Dedifferentiated amniotic fluid mesenchymal stem cell (primary cell): Measurements from ENCODE around the gene REEP3.
"Not testable (repeated sequence)": the region's sequence is repeated elsewhere in the genome, so short reads cannot be mapped to it uniquely, and the experiment has no call there.

ENCODE experiments used
- DNase-seq: peaks from one replicate; pipeline ENCODE4 v3.0.0-alpha.2; 2016; ENCODE audit errors: extremely low spot score

Gene REEP3

GRCh38 chr10:63520500-63521415, at the start of gene REEP3:
REEP3 (plus strand) TSS chr10:63521401; CDS start chr10:63521546, 145 bp downstream.
- peak; percentile 45 for DNase-seq

GRCh38 chr10:63474488-63474887, 46.7 kb upstream of the REEP3 start:
- no peak for DNase-seq

- no peak for DNase-seq
These were observed 43.3 kb upstream of the REEP3 start for GRCh38 chr10:63477927-63478326.

- no peak for DNase-seq
These were observed 42.6 kb upstream of the REEP3 start for GRCh38 chr10:63478564-63478963.

- no peak for DNase-seq
These were observed 41.0 kb upstream of the REEP3 start for GRCh38 chr10:63480237-63480636.

GRCh38 chr10:63481815-63482421, 39.3 kb upstream of the REEP3 start:
- DNase-seq: no peak

- no peak for DNase-seq
These were observed 37.2 kb upstream of the REEP3 start for GRCh38 chr10:63483983-63484382.

- no peak for DNase-seq
These were observed 33.2 kb upstream of the REEP3 start for GRCh38 chr10:63487990-63488389.

GRCh38 chr10:63489838-63490237, 31.4 kb upstream of the REEP3 start:
- DNase-seq: no peak

- peak; percentile 92 for DNase-seq
These were observed 29.4 kb upstream of the REEP3 start for GRCh38 chr10:63491588-63492316.

- not testable (repeated sequence) for DNase-seq
These were observed 28.9 kb upstream of the REEP3 start for GRCh38 chr10:63492317-63492690.

GRCh38 chr10:63493004-63493403, 28.2 kb upstream of the REEP3 start:
- DNase-seq: no peak

GRCh38 chr10:63494951-63495350, 26.2 kb upstream of the REEP3 start:
- DNase-seq: no peak

GRCh38 chr10:63496561-63496960, 24.6 kb upstream of the REEP3 start:
- no peak for DNase-seq

- DNase-seq: no peak
These were observed 23.9 kb upstream of the REEP3 start for GRCh38 chr10:63497321-63497720.

- no peak for DNase-seq
These were observed 22.5 kb upstream of the REEP3 start for GRCh38 chr10:63498665-63499064.

GRCh38 chr10:63500551-63500950, 20.6 kb upstream of the REEP3 start:
- DNase-seq: not testable (repeated sequence)

GRCh38 chr10:63501954-63502353, 19.2 kb upstream of the REEP3 start:
- no peak for DNase-seq

- no peak for DNase-seq
These were observed 18.4 kb upstream of the REEP3 start for GRCh38 chr10:63502832-63503231.

- no peak for DNase-seq
These were observed 17.8 kb upstream of the REEP3 start for GRCh38 chr10:63503395-63503794.

GRCh38 chr10:63504145-63504881, 16.9 kb upstream of the REEP3 start:
- no peak for DNase-seq

GRCh38 chr10:63505562-63505961, 15.6 kb upstream of the REEP3 start:
- no peak for DNase-seq
